ENCODE measurements around the gene RHOF. TPM values are rescaled to one million over a fixed set of nuclear protein-coding genes. Genes with fewer than 3 reads are reported as not detected.
A peak's percentile ranks its signal among the peaks of the same experiment; 100 is the strongest.

RHOF gene
- total RNA-seq, 2 experiments from 2014 or later, result 144 to 157 TPM

DNA sequence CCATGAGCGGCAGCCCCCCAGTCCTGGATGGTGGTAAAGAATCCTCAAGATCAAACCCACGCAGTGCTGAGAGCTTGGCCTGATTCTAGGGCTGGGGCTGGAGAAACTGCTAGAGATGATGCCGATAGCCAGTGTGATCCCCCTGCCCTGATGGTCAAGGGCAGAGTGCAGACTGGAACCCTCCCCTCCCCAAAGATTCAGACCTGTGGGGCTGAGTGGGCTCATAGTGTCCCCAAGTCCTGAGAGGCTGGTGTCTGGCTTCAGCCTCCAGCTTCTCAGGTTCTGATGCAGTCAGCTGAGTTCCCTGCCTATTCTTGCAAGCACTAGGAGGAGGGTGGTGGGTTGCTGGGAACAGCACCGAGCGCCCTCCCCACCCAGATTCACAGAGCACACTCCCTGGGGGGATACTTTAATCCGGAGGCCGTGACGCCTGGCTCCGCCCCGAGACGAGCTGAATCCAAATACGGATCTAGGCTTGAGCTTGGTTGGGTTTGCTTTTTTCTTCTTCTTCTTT is 11.9 kb downstream of the RHOF start:
- H3K27ac Mint-ChIP-seq, result peak overlapping the region; percentile 91
- DNase-seq (no peak), ATAC-seq (ENCODE audit: low read depth) (peak; percentile 4)
- H3K36me3 Mint-ChIP-seq, result peaks cover 20% of the 10 kb centered on the region
- H3K4me1 Mint-ChIP-seq, result peaks cover 33% of the 10 kb centered on the region
- peak overlapping the region; percentile 73 for H3K4me3 Mint-ChIP-seq
- H3K9me3 Mint-ChIP-seq, result no peaks in the 10 kb centered on the region
- no peaks in the 10 kb centered on the region for H3K27me3 Mint-ChIP-seq
- POLR2A ChIA-PET, result interaction anchor here (0.6 to 31.1 kb wide), 5 partner anchors 9 to 1055 kb away, joined by 3 to 931 read pairs (median 12); partner anchors contain the start of genes RHOF, SETD1B and TMEM120B

DNA sequence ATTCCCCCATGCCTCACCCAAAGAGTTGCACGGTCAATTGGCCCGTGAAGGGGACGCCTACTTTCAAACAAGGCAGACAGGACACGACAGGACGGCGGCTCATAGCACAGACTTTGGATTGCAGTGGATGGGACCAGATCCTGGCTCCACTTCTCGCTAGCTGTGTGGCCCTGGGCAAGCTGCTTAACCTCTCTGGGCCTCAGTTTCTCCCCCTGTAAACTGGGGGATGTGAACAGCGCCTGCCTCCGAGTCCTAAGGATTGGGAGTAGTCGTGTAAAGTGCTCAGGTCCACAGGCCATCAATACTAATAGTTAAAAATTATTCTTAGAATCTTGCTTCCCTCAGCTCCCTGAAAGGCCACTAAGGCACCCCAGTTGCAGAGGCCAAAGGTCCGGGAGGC is 13.1 kb downstream of the RHOF start:
- H3K27ac Mint-ChIP-seq, result no peak overlapping the region
- peaks cover 28% of the 10 kb centered on the region for H3K4me1 Mint-ChIP-seq
- H3K36me3 Mint-ChIP-seq, result peaks cover 17% of the 10 kb centered on the region
- DNase-seq (no peak), ATAC-seq (ENCODE audit: low read depth) (no peak)
- no peak overlapping the region for H3K4me3 Mint-ChIP-seq
- no peaks in the 10 kb centered on the region for H3K27me3 Mint-ChIP-seq
- H3K9me3 Mint-ChIP-seq, result no peaks in the 10 kb centered on the region
- POLR2A ChIA-PET, result interaction anchor here (2.5 to 31.1 kb wide), 2 partner anchors 10 to 22 kb away, joined by 27 to 931 read pairs; partner anchors contain the start of genes RHOF and SETD1B

DNA sequence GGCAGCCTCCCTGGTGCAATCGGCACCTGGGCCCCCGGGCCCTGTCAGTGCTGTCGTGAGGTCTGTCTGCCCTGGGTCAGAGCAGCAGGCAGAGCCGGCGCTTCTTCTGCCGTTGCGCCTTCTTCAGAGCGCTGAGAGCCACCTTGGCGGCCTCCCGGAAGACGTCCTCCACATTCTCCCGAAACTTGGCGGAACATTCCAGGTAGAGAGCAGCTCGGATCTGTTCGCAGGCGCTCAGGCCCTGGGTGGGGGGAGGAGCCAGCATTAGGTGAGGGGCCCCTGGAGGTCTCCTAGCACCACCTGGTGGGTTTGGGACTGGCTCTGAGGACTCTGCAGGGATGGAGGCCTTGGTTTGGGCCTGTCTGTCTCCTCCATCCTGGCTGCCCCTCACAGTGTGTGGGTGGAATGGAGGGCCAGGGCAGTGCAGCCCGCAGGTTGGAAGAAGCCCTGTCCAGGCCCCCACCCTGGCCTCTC is 14.0 kb downstream of the RHOF start:
- Mint-ChIP-seq H3K27ac (no peak overlapping the region), H3K27me3 (no peaks in the 10 kb centered on the region)

DNA sequence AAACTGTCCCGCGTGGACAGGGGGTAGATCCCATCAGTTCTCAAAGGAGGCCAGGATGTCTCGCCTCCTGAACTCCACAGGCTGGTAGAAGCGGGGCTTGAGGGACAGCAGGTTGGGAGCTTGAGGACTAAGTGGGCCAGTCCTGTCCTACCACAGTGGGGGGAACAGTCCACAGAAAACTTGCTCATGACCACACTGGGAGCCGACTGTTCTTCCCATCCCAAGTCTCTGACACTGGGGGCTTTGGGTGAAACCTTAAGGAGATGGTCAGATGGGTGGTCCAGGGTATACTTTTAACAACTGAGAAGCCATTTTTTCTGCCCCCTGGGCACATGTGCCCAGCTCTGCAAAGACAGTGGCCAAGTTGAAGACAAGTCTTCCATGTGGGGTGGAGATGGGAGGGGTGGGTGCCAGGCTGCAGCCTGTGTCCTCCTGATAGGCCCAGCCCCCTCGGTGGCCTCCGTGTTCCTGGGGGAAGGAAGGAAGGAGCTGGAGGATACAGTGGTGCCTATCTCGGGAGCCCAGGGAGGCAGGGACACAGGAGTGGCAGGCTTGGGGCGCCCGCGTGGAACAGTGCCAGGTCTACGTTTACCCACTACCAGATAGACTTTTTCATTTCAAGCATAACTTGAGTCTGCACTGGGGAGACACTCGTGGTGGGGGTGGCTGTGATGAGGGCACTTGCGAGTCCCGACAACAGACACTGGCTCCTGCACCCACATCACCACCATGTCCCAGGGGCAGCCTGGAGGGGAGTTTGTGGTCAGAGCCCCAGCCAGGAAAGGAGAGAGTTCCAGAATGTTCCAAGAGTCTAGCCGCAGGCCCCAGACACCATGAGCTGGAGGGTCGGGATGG is 14.7 kb downstream of the RHOF start:
- no peak for DNase-seq

More for the DNA sequence above, 14.0 kb downstream of the RHOF start:
- Mint-ChIP-seq H3K9me3 (no peaks in the 10 kb centered on the region), H3K4me3 (no peak overlapping the region), H3K36me3 (peaks cover 12% of the 10 kb centered on the region), H3K4me1 (peaks cover 21% of the 10 kb centered on the region)
- DNase-seq, result no peak
- ATAC-seq (ENCODE audit: low read depth), result no peak
- POLR2A ChIA-PET, result interaction anchor here (0.6 to 31.1 kb wide), 4 partner anchors 9 to 190 kb away, joined by 3 to 931 read pairs (median 5); partner anchors contain the start of genes RHOF and SETD1B

DNA sequence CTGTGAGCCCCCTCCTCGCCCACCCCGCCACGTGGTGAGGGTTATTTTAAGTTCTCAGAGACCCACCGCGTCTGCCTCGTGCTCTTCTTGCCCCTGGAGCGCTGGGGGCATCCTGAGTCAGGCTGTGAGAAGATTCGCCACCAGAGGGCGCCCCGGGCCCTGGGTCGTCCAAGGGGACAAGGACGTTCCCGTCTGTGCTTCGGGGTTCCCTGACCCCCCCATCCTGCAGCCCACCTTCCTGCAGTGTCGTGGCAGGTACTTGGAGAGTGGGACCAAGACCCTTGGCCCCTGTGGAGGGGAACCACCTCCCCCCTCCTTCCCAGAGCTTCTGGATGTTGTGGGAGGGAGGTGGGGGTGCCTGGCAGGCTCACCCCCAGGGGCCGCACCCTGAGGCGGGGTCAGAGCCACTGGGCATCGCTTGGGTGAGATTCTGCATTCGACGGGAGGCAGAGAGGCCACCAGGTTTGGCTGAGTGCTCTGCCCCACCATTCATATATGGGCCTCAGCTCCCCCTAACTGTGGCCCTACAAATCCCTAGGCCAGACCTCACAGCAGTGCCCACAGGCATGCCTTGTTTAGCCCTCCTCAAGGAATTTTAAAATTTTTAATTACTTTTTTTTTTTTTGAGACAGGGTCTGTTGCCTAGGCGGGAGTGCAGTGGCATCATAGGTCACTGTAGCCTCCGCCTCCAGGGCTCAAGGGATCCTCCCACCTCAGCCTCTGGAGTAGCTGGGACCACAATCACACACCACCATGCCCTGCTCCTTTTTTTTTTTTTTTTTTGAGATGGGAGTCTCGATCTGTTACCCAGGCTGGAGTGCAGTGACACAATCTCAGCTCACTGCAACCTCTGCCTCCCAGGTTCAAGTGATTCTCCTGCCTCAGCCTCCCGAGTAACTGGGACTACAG is 17.0 kb downstream of the RHOF start:
- no peaks in the 10 kb centered on the region for H3K27me3 Mint-ChIP-seq
- no peaks in the 10 kb centered on the region for H3K9me3 Mint-ChIP-seq
- peaks cover 7% of the 10 kb centered on the region for H3K4me1 Mint-ChIP-seq
- H3K4me3 Mint-ChIP-seq, result no peak overlapping the region
- peak overlapping the region; percentile 71 for H3K27ac Mint-ChIP-seq
- DNase-seq (peak; percentile 95), ATAC-seq (ENCODE audit: low read depth) (peak; percentile 72)
- POLR2A ChIA-PET, result interaction anchor here (0.7 to 31.1 kb wide), 4 partner anchors 11 to 89 kb away, joined by 3 to 931 read pairs (median 5); partner anchors contain the start of genes RHOF and SETD1B
- peaks cover 7% of the 10 kb centered on the region for H3K36me3 Mint-ChIP-seq

More for the DNA sequence above, 14.7 kb downstream of the RHOF start:
- Mint-ChIP-seq H3K27ac (peak overlapping the region; percentile 51), H3K9me3 (no peaks in the 10 kb centered on the region), H3K27me3 (no peaks in the 10 kb centered on the region), H3K4me1 (peaks cover 14% of the 10 kb centered on the region), H3K4me3 (no peak overlapping the region), H3K36me3 (peaks cover 10% of the 10 kb centered on the region)
- ATAC-seq (ENCODE audit: low read depth), result no peak
- POLR2A ChIA-PET, result interaction anchor here (0.6 to 31.1 kb wide), 6 partner anchors 9 to 189 kb away, joined by 3 to 931 read pairs (median 4); partner anchors contain the start of genes RHOF, SETD1B and TMEM120B

DNA sequence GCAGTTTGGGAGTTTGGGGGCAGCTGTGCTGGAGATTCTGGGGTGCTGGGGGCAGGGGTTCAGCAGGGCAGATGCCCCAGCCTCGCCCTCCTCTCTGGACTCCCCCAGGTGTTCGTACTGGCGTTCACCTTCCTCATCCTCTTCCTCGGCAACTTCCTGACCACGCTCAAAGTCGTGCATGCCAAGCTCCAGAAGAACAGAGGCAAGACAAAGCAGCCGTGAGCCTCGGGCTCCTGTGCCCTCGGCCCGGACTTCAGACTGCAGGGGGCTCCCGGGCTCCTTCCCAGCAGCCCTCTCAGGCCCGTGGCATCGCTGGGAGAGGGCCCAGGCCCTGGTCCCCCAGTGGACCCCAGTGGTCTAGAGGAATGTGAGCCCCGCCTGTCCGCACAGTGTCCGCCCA is 18.0 kb downstream of the RHOF start:
- peaks cover 7% of the 10 kb centered on the region for H3K4me1 Mint-ChIP-seq
- POLR2A ChIA-PET, result interaction anchor here (0.6 to 31.1 kb wide), 3 partner anchors 12 to 136 kb away, joined by 3 to 931 read pairs (median 4); partner anchors contain the start of genes RHOF and SETD1B
- peaks cover 7% of the 10 kb centered on the region for H3K36me3 Mint-ChIP-seq
- H3K27ac Mint-ChIP-seq, result no peak overlapping the region
- H3K27me3 Mint-ChIP-seq, result no peaks in the 10 kb centered on the region
- no peak for DNase-seq
- no peaks in the 10 kb centered on the region for H3K9me3 Mint-ChIP-seq
- no peak overlapping the region for H3K4me3 Mint-ChIP-seq
- no peak for ATAC-seq (ENCODE audit: low read depth)

DNA sequence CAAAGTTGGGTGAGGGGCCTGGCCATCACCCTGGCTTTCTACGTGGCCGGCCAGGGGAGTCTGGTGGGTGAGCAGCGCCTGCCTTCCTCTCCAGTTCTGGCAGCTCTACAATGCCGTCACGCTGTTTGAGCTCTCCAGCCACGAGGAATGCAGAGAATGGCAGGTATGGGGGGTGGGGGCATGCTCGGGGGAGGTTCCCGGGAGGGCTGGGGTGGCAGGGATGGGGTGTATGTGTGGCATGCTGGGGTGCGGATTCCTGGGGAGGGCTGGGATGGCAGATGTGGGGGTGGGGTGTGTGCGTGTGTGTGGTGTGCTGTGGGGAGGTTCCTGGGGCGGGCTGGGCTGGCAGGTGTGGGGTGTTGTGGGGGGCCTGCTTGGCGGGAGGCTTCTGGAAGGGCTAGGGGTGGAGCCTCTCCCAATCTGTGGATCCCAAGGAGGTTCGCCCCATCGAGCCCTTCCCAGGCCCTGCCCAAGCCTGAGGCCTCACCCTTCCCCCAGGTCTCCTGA is 18.5 kb downstream of the RHOF start:
- Mint-ChIP-seq H3K4me1 (peaks cover 7% of the 10 kb centered on the region), H3K27ac (no peak overlapping the region), H3K9me3 (no peaks in the 10 kb centered on the region), H3K36me3 (peaks cover 7% of the 10 kb centered on the region), H3K4me3 (no peak overlapping the region), H3K27me3 (no peaks in the 10 kb centered on the region)
- POLR2A ChIA-PET, result interaction anchor here (1.0 to 31.1 kb wide), 3 partner anchors 13 to 81 kb away, joined by 3 to 931 read pairs (median 4); partner anchors contain the start of genes RHOF and SETD1B
- no peak for DNase-seq
- no peak for ATAC-seq (ENCODE audit: low read depth)

DNA sequence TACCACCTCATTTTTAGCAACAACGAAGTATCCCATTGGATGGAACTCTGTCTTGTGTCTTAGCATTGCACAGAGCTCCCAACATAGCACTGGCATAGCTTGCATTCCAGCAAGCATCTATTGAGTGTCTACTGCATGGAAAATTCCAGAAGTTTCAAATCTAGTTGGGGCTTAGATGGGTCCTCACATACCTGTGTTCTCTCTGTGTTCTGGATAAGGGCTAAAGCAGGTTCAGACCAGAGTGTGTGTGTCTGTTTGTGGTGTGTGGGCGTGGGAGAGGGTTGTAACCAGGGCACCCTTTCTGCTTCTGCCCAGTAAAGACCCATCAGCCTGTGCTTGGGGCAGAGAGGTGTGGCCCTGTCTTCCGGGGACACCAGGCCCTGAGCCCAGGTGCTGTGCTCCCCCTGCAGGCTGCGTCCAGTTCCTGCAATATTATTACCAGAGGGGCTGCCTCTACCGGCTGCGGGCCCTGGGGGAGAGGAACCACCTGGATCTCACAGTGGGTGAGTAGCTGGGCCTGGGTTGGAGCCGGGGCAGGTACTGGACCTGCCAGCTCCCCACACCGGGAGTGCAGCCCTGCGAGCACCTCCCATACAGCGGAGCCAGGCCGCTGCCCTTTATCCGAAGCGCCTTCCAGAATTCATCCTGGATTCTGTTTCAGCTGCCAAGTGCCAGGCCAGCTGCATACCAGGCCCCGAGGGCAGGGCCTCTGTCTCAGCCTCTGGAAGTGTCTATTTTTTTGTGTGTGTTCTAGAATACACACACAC is 20.3 kb downstream of the RHOF start:
- POLR2A ChIA-PET, result interaction anchor here (0.6 to 31.1 kb wide), 6 partner anchors 11 to 61 kb away, joined by 3 to 931 read pairs (median 6); partner anchors contain the start of genes RHOF, SETD1B and TMEM120B
- DNase-seq (peak; percentile 87), ATAC-seq (ENCODE audit: low read depth) (peak; percentile 84)
- Mint-ChIP-seq H3K4me1 (peaks cover 7% of the 10 kb centered on the region), H3K4me3 (no peak overlapping the region), H3K9me3 (no peaks in the 10 kb centered on the region), H3K36me3 (no peaks in the 10 kb centered on the region), H3K27me3 (no peaks in the 10 kb centered on the region), H3K27ac (peak overlapping the region; percentile 81)

DNA sequence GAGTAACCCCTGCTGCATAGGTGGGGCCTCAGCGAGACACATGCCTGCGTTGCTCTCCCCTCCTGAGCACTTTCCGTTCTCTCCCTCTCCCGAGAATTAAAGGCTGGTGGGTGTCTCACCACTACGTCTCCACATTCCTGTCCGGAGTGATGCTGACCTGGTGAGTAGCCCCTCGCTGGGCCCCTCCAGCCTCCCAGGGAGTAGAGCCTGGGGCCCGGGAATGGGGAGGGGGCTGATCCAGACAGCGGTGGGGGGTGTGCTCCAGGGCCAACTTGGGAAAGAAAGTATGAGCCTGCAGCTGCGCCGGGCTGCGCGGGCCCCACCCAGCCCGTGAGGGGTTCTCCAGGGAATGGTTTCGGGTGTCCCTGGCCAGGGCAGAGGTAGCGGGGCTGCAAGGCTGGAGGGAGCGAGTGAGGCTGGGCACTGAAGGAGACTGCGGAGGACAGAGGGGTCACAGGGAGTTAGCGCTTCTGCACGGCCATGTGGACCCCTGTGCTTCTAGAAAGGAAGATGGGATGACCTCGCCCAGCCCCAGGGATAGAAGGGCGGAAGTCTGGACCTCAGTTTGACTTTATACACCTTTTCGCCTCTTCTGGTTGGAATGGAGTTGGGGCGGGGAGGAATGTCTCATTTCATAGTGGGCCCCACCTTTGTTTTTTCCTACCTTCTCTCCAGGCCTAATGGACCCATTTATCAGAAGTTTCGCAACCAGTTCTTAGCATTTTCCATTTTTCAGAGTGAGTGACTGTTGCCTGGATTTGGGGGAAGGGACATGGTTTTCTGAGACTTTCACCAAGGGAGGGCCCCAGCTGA is 22.5 kb downstream of the RHOF start:
- H3K4me3 Mint-ChIP-seq, result no peak overlapping the region
- POLR2A ChIA-PET, result interaction anchor here (1.5 kb wide), 1 partner anchor 19 kb away, joined by 5 read pairs; no protein-coding TSS in a partner anchor
- no peaks in the 10 kb centered on the region for H3K36me3 Mint-ChIP-seq
- no peak overlapping the region for H3K27ac Mint-ChIP-seq
- no peaks in the 10 kb centered on the region for H3K27me3 Mint-ChIP-seq
- H3K9me3 Mint-ChIP-seq, result no peaks in the 10 kb centered on the region
- H3K4me1 Mint-ChIP-seq, result peaks cover 7% of the 10 kb centered on the region
- no peak for DNase-seq
- no peak for ATAC-seq (ENCODE audit: low read depth)

DNA sequence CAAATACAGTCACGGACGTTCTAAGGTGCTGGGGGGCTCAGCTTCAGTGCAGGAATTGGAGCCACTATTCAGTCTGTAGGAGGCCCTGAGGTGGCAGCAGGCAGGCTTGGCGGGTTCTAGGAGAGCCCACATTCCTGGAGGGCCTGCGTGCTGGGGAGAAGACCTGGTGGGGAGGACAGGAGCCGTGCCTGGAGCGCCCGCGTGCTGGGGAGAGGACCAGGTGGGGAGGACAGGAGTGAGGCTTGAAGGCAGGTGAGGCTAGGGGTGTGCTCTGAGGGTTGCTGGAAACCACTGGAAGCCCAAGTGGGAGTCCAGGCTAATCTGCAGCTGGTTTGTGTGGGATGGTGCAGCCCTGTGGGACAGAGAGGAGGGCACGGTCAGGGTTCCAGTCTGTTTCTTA is 23.1 kb downstream of the RHOF start:
- Mint-ChIP-seq H3K4me3 (no peak overlapping the region), H3K36me3 (no peaks in the 10 kb centered on the region), H3K27ac (no peak overlapping the region), H3K27me3 (no peaks in the 10 kb centered on the region), H3K4me1 (peaks cover 7% of the 10 kb centered on the region), H3K9me3 (no peaks in the 10 kb centered on the region)
- ATAC-seq (ENCODE audit: low read depth) (no peak), DNase-seq (no peak)
- POLR2A ChIA-PET, result interaction anchor here (1.5 kb wide), 1 partner anchor 19 kb away, joined by 5 read pairs; no protein-coding TSS in a partner anchor

DNA sequence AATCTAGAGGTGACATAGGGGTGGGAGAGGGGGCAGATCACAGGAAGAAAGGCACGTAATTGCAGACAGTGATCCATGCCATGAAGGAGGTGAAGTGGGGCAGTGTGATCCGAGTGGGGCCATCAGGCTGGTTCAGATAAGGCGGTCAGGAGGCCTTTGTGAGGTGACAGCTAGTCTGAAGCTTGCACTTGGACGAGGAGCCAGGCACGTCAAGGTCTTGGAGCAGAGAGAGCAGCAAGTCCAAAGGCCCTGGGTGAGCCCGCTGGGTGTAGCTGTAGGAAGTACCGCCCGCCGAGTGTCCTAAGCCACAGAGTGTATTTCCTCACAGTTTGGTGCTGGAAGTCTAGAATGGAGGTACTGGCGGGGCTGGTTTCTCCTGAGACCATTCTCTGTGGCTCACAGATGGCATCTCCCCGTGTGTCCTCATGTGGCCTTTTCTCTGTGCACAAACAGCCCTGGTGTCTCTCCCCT is 23.6 kb downstream of the RHOF start:
- Mint-ChIP-seq H3K4me3 (no peak overlapping the region), H3K36me3 (no peaks in the 10 kb centered on the region), H3K4me1 (peaks cover 7% of the 10 kb centered on the region), H3K27ac (no peak overlapping the region), H3K27me3 (no peaks in the 10 kb centered on the region), H3K9me3 (no peaks in the 10 kb centered on the region)
- ATAC-seq (ENCODE audit: low read depth) (no peak), DNase-seq (no peak)
- POLR2A ChIA-PET, result interaction anchor here (1.5 kb wide), 1 partner anchor 20 kb away, joined by 5 read pairs; no protein-coding TSS in a partner anchor

Data from activated naive CD8-positive, alpha-beta T cell treated with anti-CD3 and anti-CD28 coated beads, Interleukin-2, amount 10 ng/mL, durations not matched to agents 7 days and 5 days (primary cell).